Gastroesophageal sphincter (tissue), 3 donors: Measurements from ENCODE around the gene EFHC1.

Source experiments
- POLR2A ChIP-seq, 2 donors: fragments of 450-650 bp; IDR thresholded peaks; one replicate each; pipeline ENCODE4 v1.6.1; 2017; ENCODE audit warnings: antibody characterized with exemption in 2 of 2, mild to moderate bottlenecking in 2 of 2, moderate library complexity in 1 of 2
- POLR2AphosphoS5 ChIP-seq: sonication (generic); formaldehyde crosslinking; IDR thresholded peaks from one replicate; pipeline ENCODE4 v1.6.1; 2017; ENCODE audit warnings: antibody characterized with exemption
- TF ChIP-seq, protein P1 (sequence below), 4 experiments: fragments of 200-600 bp in 2 of 4; fragments of 450-650 bp in 2 of 4; sonication (generic) in 1 of 4; IDR thresholded peaks; one replicate each; pipeline ENCODE4 v1.5.1; 2017 to 2019; ENCODE audit warnings: antibody characterized with exemption in 4 of 4, mild to moderate bottlenecking in 2 of 4, moderate library complexity in 2 of 4

DNA sequence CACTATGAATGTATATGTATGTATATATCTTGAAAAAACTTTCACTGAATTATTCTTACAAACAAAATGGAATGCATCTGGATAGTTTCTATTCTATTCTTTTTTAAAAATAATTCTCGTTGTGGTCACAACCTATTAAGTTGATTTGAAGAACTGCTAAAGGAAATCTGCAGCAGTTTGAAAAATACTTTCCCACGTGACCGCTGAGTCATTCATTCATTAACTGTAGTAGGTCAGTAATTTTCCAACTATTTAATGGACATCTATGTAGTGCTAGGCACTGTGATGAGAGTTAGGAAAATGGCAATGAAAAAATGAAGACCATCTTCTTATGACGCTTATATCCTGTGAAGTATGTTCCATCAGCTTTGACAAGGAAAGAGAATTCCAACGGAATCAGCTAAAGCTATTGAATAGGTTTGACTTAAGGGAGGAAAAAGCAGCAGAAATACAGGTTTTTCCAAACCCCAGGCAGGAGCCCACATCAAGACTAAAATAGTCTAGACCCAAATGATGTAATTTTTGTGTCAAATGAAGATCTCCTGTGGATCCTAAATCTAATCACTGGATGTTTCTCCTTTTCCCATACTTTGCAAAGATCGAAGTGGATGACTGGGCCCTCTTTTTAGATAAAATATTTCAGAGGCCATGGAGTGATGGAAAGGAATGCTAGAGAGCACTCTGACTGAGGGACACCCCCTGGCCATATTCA is 4.1 kb upstream of the EFHC1 start:
- TF ChIP-seq POLR2AphosphoS5: no peak
- TF ChIP-seq POLR2A (IDR thresholded peaks at IDR 0.05): no peak
- TF ChIP-seq, protein P1, sequence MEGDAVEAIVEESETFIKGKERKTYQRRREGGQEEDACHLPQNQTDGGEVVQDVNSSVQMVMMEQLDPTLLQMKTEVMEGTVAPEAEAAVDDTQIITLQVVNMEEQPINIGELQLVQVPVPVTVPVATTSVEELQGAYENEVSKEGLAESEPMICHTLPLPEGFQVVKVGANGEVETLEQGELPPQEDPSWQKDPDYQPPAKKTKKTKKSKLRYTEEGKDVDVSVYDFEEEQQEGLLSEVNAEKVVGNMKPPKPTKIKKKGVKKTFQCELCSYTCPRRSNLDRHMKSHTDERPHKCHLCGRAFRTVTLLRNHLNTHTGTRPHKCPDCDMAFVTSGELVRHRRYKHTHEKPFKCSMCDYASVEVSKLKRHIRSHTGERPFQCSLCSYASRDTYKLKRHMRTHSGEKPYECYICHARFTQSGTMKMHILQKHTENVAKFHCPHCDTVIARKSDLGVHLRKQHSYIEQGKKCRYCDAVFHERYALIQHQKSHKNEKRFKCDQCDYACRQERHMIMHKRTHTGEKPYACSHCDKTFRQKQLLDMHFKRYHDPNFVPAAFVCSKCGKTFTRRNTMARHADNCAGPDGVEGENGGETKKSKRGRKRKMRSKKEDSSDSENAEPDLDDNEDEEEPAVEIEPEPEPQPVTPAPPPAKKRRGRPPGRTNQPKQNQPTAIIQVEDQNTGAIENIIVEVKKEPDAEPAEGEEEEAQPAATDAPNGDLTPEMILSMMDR (IDR thresholded peaks at IDR 0.05): no peak
